ENCODE results near the gene EPO. TPM values are rescaled to one million over a fixed set of nuclear protein-coding genes. Genes with fewer than 3 reads are reported as not detected.

The EPO gene
- total RNA-seq, 1 experiment from 2014 or later, result not detected

GRCh38 chr7:100720671-100721504 lies 620 bp downstream of the EPO start:
- ATAC-seq (no peak), DNase-seq (ENCODE audit: low read depth, low spot score) (no peak)
- H3K4me3 ChIP-seq (ENCODE audit: low read depth in 2 of 2, low read length in 2 of 2), result no peak overlapping the region
- BruUV-seq (replicated peaks), result no TSS peak
- in situ Hi-C loops (cut with HindIII; ENCODE audit: low pct_unique_long_range_greater_than_20kb, low sequenced_read_pairs), result loop anchor here (25.0 kb wide), 1 partner anchor 116 kb away; the partner anchor contains the start of gene EPHB4
- H3K4me1 ChIP-seq (ENCODE audit: control insufficient read depth, insufficient read depth, low read length), result 0 out of 2 replicates have a peak, but pooled peaks cover 6% of the 10 kb centered on the region
- no peak for TF ChIP-seq POLR2AphosphoS5 (IDR thresholded peaks at IDR 0.05; ENCODE audit: low read depth, low read length)
- TF ChIP-seq REST (IDR thresholded peaks at IDR 0.05; ENCODE audit: insufficient read depth in 1 of 2, low read depth in 2 of 2, low read length in 1 of 2), result no peak
- no peak for TF ChIP-seq SIN3A (IDR thresholded peaks at IDR 0.05; ENCODE audit: borderline replicate concordance, insufficient read depth, low read depth, low read length)
- TF ChIP-seq TCF7L2 (IDR thresholded peaks at IDR 0.05; ENCODE audit: low read depth, low read length), result no peak
- no peaks in the 10 kb centered on the region for H3K27me3 ChIP-seq (ENCODE audit: control insufficient read depth, insufficient read depth, low read length)
- H3K36me3 ChIP-seq (ENCODE audit: control insufficient read depth, insufficient read depth, low read length), result no peaks in the 10 kb centered on the region
- CTCF ChIA-PET, result interaction anchor here (0.7 to 1.6 kb wide), 3 partner anchors 15 to 473 kb away, joined by 3 to 6 read pairs (median 3); partner anchors contain the start of gene POP7
- H3K9me3 ChIP-seq (ENCODE audit: control insufficient read depth, insufficient read depth, low read depth, low read length), result no peaks in the 10 kb centered on the region
- intact Hi-C loops (cut with micrococcal nuclease; ENCODE audit: unreplicated experiment), result loop anchor here (10.0 kb wide), 1 partner anchor 74 kb away; no protein-coding TSS in a partner anchor
- POLR2A ChIA-PET, result no interaction called here
- H3K27ac ChIP-seq (ENCODE audit: low read length), result no peak overlapping the region

GRCh38 chr7:100721505-100721812 lies 1.2 kb downstream of the EPO start:
- H3K27ac ChIP-seq (ENCODE audit: low read length), result no peak overlapping the region
- in situ Hi-C loops (cut with HindIII; ENCODE audit: low pct_unique_long_range_greater_than_20kb, low sequenced_read_pairs) (loop anchor here (25.0 kb wide), 1 partner anchor 116 kb away; the partner anchor contains the start of gene EPHB4), intact Hi-C loops (cut with micrococcal nuclease; ENCODE audit: unreplicated experiment) (loop anchor here (10.0 kb wide), 1 partner anchor 73 kb away; no protein-coding TSS in a partner anchor)
- H3K4me3 ChIP-seq (ENCODE audit: low read depth in 2 of 2, low read length in 2 of 2), result no peak overlapping the region
- H3K9me3 ChIP-seq (ENCODE audit: control insufficient read depth, insufficient read depth, low read depth, low read length), result no peaks in the 10 kb centered on the region
- CTCF ChIA-PET, result interaction anchor here (1.0 kb wide), 1 partner anchor 130 kb away, joined by 3 read pairs; no protein-coding TSS in a partner anchor
- DNase-seq (ENCODE audit: low read depth, low spot score) (no peak), ATAC-seq (no peak)
- no peak for TF ChIP-seq SIN3A (IDR thresholded peaks at IDR 0.05; ENCODE audit: borderline replicate concordance, insufficient read depth, low read depth, low read length)
- no peak for TF ChIP-seq CTCF (IDR thresholded peaks at IDR 0.05)
- TF ChIP-seq REST (IDR thresholded peaks at IDR 0.05; ENCODE audit: insufficient read depth in 1 of 2, low read depth in 2 of 2, low read length in 1 of 2), result no peak
- TF ChIP-seq TCF7L2 (IDR thresholded peaks at IDR 0.05; ENCODE audit: low read depth, low read length), result no peak
- TF ChIP-seq POLR2AphosphoS5 (IDR thresholded peaks at IDR 0.05; ENCODE audit: low read depth, low read length), result no peak
- no TSS peak for BruUV-seq (replicated peaks)
- no peaks in the 10 kb centered on the region for H3K27me3 ChIP-seq (ENCODE audit: control insufficient read depth, insufficient read depth, low read length)
- POLR2A ChIA-PET, result no interaction called here
- no peaks in the 10 kb centered on the region for H3K36me3 ChIP-seq (ENCODE audit: control insufficient read depth, insufficient read depth, low read length)
- 0 out of 2 replicates have a peak, but pooled peaks cover 8% of the 10 kb centered on the region for H3K4me1 ChIP-seq (ENCODE audit: control insufficient read depth, insufficient read depth, low read length)

Measured in Panc1 (cell line).